HEK293 (cell line): ENCODE data around the gene METAP1D.

Experiments
- CTCF ChIP-seq: fragments of 450-650 bp; formaldehyde crosslinking; IDR thresholded peaks from 2 replicates; pipeline ENCODE4 v1.5.1; 2016; ENCODE audit warnings: missing biosample characterization, missing genetic modification characterization
- PBX3 ChIP-seq: sonication (generic); formaldehyde crosslinking; IDR thresholded peaks from 2 replicates; pipeline ENCODE4 v1.8.1; 2022; ENCODE audit warnings: mild to moderate bottlenecking, moderate library complexity, missing genetic modification reagents
- SETDB1 ChIP-seq: IDR thresholded peaks from one replicate; pipeline ENCODE4 v1.6.1; 2017; ENCODE audit warnings: mild to moderate bottlenecking, low read length, moderate library complexity, mixed read lengths; ENCODE audit not compliant: insufficient read length
- SP7 ChIP-seq: fragments of 450-650 bp; formaldehyde crosslinking; IDR thresholded peaks from 2 replicates; pipeline ENCODE4 v1.5.1; 2016; ENCODE audit warnings: missing biosample characterization, missing genetic modification characterization
- TSHZ1 ChIP-seq: fragments of 450-650 bp; formaldehyde crosslinking; IDR thresholded peaks from 2 replicates; pipeline ENCODE4 v1.5.1; 2016; ENCODE audit warnings: missing biosample characterization, missing genetic modification characterization, borderline replicate concordance
- ZNF155 ChIP-seq: fragments of 450-650 bp; formaldehyde crosslinking; IDR thresholded peaks from 2 replicates; pipeline ENCODE4 v1.5.1; 2016; ENCODE audit warnings: missing biosample characterization, missing genetic modification characterization
- ZNF280D ChIP-seq: fragments of 450-650 bp; formaldehyde crosslinking; IDR thresholded peaks from 2 replicates; pipeline ENCODE4 v1.5.1; 2016; ENCODE audit warnings: missing biosample characterization, missing genetic modification characterization
- ZNF670 ChIP-seq: fragments of 450-650 bp; formaldehyde crosslinking; IDR thresholded peaks from 2 replicates; pipeline ENCODE4 v1.5.1; 2016; ENCODE audit warnings: missing biosample characterization, missing genetic modification characterization, low read depth

- TF ChIP-seq PBX3 (CRISPR knock-in tag) (peak; percentile 81; the same call in 1 of the 2 replicates), CTCF (tag by site-specific recombination) (peak; percentile 79), ZNF670 (tag by site-specific recombination) (no peak), TSHZ1 (tag by site-specific recombination) (peak; percentile 26; the same call in 1 of the 2 replicates), ZNF155 (tag by site-specific recombination) (no peak), SP7 (peak; percentile 78), SETDB1 (no peak), ZNF280D (tag by site-specific recombination) (no peak)
Observed at GRCh38 chr2:171999604-172000469, at the start of gene METAP1D.
